Suppressor macrophage treated with lipopolysaccharide for 1 hour (primary cell): ENCODE results near the gene LHX1.

ENCODE experiments used
- DNase-seq, 3 donors: peaks; one replicate each; pipeline ENCODE4 v3.0.0-alpha.2; 2020 to 2022

The LHX1 gene

GRCh38 chr17:36972905-36973304 lies 35.6 kb downstream of the LHX1 start:
- DNase-seq: no peak

GRCh38 chr17:36975922-36976515 lies 38.7 kb downstream of the LHX1 start:
- DNase-seq: no peak

GRCh38 chr17:36977066-36977465 lies 39.8 kb downstream of the LHX1 start:
- no peak for DNase-seq

- no peak for DNase-seq
Measured at GRCh38 chr17:36977568-36977967, 40.3 kb downstream of the LHX1 start.

GRCh38 chr17:36978810-36979564 lies 41.7 kb downstream of the LHX1 start:
- DNase-seq: no peak

GRCh38 chr17:36979565-36979941 lies 42.3 kb downstream of the LHX1 start:
- no peak for DNase-seq

- DNase-seq: no peak
Measured at GRCh38 chr17:36980280-36980761, 43.0 kb downstream of the LHX1 start.

- no peak for DNase-seq
Measured at GRCh38 chr17:36983618-36984017, 46.3 kb downstream of the LHX1 start.

GRCh38 chr17:36989173-36989572 lies 51.9 kb downstream of the LHX1 start:
- no peak for DNase-seq

GRCh38 chr17:36992701-36993100 lies 55.4 kb downstream of the LHX1 start:
- DNase-seq: no peak

GRCh38 chr17:36993227-36993626 lies 56.0 kb downstream of the LHX1 start:
- DNase-seq: no peak
